HL-60/S4 (cell line): Measurements from ENCODE around the gene RRN3.
"Not testable (repeated sequence)": the region's sequence is repeated elsewhere in the genome, so short reads cannot be mapped to it uniquely, and the experiment has no call there.

Experiments
- in situ Hi-C: fragments of 300-500 bp; cut with MboI; formaldehyde crosslinking; loops from 2 replicates; pipeline ENCODE4 v1.14.3; 2022; ENCODE audit warnings: low sequenced_read_pairs

RRN3 gene

DNA sequence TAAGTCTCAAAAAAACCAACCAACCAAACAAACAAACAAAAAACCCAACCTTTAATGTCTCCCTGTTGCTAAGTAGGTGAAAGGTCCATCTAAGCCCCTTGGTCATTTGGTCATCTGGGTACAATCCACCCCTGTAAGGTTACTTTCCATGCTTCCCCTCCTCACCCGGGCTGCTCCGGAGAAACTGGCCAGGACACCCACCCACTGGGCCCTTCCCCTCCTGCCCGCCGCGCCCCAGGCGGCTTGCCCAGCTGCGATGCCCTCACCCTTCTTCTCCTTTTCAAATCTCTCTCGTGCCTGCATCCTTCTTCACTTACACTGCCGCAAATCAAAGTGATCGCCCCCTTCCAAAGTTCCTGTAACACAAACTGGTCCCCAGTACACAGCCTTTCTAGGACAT is 40.2 kb downstream of the RRN3 start:
- in situ Hi-C loops = no loop called here

DNA sequence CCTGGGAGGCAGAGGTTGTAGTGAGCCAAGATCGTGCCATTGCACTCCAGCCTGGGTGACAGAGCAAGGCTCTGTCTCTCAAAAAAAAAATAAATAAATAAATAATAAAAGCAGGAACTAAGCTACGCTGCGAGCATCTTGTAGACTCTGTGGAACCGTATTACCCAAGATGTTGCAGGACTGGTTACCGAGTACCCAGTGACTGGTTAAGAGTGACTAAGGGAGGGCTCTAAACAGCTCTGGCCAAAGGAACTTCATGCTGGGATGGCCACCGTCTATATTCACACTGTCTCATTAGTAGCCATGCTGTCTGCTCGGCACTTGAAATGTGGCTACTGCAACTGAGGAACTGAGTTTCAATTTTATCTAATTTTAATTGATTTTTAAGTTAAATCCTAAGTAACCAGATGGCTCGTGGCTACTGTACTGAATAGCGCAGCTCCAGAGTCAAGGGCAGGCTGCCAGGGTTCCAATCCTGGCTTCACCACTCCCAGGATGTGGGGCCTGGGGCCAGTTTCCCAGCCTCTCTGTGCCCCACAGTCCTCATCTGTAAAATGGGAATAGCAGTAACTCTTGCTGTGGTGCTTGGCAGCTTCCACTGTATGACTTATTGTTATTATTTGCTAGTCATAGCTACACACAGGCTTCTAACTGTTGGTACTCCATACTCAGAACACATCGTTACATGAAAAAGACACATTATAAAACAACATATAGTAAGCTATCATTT is 41.2 kb downstream of the RRN3 start:
- in situ Hi-C loops = no loop called here

DNA sequence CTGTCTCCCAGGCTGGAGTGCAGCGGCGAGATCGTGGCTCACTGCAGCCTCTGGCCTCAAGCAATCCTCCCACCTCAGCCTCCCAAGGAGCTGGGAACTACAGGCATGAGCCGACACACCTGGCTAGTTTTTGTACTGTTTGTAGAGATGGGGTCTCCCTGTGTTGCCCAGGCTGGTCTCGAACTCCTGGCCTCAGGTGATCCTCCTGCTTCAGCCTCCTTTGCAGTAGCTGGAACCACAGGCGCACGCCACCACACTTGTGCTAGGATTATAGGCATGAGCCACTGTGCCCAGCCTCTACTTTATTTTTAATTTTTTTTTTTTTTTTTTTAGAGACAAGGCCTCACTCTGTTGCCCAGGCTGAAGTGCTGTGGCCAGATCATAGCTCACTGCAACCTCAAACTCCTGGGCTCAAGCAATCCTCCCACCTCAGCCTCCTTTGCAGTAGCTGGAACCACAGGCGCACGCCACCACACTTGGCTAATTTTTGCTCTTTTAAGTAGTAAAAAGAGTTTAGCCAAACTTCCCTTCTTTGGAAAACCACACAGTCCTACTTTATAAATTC is 42.6 kb downstream of the RRN3 start:
- in situ Hi-C loops = no loop called here

DNA sequence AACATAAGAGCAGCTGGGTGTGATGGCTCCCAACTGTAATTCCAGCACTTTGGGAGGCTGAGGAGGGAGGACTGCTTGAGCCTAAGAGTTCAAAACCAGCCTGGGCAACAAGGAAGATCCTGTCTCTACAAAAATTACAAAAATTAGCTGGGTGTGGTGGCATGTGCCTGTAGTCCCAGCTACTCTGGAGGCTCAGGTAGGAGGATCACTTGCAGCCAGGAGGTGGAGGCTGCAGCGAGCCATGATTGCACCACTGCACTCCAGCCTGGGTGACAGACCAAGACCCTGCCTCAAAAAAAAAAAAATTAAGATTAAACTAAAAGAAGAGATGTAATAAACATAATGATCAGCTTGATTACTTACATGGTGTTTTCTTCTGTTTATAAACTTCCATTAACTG is 43.6 kb downstream of the RRN3 start:
- in situ Hi-C loops = not testable (repeated sequence)

DNA sequence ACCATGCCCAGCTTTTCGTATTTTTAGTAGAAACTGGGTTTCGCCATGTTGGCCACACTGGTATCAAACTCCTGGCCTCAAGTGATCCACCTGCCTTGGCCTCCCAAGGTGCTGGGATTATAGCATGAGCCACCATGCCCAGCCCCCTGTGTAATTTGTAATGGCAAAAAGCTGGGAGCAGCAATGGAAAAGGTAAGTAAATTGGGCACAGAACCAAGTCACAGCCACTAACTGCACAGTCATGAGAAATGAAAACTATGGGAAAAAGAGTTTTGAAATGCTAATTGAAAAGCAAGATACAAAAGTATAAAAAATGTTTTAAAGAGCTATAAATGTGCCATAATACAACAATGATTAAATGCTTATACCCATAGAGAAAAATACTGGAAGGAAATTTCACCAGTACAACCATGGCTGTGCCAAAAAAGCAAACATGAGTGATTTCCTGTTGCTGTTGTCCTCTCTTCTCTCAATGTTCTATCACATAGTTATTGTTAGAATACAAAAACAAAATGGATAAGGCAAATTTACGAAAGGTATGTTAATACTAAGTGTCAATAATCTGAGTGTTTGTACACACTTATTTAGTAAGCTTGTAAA is 44.4 kb downstream of the RRN3 start:
- in situ Hi-C loops = no loop called here

DNA sequence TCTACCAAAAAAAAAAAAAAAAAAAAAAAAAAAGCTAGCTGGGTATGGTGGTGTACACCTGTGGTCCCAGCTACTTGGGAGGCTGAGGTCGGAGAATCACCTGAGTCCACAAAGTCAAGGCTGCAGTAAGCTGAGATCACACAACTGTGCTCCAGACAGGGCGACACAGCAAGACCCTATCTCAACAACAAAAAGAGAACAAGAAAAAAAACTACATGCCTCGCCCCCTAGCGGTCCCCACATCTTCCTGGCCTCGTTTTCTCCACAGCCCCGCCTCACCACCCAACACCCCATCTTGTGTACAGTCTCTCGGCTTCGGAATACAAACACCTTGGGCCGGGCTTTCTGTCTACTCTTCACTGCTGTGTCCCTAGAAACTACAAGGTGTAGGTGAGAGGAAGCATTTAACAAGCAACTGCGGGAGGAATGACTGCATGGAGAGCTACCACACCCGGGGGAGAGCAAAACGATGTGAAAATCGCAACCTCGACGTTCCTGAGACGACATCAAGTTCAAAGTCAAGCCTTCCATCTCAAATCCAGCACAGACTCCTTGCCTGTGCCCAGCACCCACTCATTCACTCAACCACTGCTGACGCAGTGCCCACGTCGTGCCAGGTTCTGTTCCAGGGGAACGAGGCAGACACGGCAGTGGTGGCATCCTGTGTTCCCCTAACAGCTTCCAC is 47.2 kb downstream of the RRN3 start:
- in situ Hi-C loops = no loop called here

DNA sequence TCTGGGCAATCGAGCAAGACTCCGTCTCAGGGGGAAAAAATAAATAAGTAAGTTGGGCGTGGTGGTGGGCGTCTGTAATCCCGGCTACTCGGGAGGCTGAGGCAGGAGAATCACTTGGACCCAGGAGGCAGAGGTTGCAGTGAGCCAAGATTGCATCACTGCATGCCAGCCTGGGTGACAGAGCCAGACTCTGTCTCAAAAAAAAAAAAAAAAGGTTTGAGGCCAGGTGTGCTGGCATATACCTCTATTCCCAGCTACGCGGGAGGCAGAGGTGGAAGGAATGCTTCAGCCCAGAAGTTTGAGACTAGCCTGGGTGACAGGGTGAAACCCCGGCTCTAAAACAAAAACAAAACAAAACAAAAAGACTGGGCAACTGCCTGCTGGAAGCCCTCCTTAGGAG is 48.8 kb downstream of the RRN3 start:
- in situ Hi-C loops = not testable (repeated sequence)

DNA sequence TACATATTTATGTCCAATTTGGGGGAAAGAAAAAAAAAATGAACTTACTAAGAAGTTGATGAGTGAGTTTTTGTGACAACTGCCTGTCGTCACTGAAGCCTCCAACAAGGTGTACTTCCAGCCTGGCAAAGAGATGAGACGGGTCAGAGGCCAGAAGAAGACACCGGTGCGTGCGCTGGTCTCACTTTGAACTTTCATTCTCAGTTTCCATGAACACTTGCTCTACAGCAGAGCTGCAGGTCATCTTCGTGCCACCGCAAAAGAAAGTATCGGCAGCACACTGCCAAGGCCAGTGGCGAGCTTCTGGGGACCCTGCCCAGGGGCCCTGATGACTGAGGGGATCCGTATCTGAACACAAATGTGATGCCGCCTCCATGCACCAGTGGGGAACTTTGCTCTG is 49.8 kb downstream of the RRN3 start:
- in situ Hi-C loops = no loop called here

DNA sequence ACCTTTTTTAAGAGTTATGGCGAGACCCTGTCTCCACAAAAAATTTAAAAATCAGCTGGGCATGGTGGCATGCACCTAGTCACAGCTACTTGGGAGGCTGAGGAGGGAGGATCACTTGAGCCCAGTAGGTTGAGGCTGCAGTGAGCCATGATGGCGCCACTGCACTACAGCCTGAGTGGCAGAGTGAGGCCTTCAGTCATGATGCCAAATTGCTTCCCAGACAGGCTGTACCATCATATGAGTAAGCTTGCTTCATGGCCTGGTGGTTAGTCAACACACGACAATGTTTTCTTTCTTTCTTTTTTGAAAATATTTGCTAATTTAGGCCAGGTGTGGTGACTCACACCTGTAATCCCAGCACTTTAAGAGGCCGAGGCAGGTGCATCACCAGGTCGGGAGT is 50.7 kb downstream of the RRN3 start:
- in situ Hi-C loops = no loop called here

DNA sequence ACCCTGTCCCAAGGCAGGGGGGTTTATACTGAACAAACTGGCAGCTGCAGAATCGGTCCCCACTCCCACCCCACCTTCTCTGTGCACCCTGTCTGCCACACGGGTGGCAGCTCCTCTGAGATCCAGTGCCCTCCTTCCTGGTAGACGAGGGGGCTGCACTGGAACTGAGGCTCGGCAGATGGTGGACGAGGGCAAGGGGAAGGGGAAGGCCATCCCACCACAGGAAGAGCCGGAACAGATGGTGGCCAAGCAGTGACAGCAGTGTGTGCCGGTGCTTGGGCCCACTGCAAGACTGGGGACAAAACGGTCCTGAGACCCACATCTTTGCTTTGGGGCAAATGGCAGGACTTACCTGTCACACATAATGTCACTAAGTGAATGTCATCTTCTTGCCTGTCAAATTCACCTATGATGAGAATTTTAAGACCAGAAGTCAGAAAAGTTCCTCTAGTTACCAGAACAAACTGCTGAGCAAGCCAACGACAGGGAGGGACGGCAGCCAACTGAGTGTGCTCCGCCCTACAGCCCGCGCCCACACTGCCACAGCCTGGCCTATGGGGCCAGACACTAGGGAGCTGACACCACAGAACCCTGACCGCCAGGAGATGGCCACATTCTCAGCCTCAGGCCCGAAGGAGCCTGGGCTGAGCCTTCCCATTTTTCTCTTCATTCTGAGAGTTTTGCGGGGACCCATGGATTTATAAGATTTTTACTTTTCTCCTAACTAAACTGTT is 52.6 kb downstream of the RRN3 start:
- in situ Hi-C loops = no loop called here

DNA sequence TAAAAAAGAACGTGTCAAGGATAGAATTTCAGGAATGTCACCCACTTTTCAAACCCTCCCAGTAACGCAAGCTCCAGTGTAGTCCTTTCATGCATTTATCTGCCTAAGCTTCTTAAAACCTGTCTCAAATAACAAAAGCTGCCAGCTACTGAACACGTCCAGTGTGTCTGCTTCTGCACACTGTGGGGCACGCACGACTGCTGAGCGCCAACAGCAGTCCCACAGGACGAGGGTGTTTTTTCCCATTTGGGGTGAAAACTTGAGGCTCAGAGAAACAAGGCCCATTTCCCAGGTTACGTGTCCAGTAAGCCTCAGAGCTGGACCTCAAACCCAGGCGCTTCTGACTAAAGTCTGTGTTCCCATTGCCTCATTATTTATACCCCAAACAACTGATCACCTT is 55.4 kb downstream of the RRN3 start:
- in situ Hi-C loops = no loop called here

DNA sequence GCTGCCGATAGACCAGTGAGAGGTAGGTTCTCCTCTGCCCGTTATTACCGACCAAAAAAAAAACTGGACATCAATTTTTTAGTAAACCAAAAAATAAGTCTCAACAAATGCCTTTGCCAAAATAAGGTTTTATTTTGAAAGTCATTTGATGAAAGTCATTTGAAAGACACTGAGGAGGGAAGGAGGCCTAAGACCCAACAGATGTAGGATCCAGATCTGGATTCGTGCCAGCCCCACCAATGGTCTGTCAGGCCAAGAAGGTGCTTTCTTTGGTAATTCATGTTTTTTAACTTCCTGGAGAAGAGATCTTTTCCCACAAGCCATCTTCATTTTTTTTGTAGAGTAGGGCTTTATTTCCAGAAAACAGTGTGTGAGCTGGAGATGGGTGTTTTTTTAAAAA is 56.3 kb downstream of the RRN3 start:
- in situ Hi-C loops = no loop called here

DNA sequence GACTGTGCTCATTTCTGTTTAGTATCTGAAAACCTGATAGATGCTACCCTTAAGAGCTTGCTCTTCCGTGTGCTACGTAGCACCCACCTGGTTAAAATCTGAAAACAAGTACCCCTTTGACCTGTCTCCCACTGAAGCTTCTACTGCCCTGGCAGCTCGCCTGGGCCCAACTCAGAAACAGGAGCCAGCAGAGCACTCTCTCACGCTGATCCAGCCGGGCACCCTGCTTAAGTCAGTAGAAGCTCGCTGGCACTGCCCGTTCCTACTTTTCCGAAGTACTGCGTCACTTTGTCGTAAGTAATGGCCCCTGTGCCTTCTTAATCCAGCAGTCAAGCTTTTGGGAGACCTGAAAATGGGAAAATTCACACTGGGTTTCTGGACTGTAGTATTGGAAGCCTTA is 57.1 kb downstream of the RRN3 start:
- in situ Hi-C loops = no loop called here

DNA sequence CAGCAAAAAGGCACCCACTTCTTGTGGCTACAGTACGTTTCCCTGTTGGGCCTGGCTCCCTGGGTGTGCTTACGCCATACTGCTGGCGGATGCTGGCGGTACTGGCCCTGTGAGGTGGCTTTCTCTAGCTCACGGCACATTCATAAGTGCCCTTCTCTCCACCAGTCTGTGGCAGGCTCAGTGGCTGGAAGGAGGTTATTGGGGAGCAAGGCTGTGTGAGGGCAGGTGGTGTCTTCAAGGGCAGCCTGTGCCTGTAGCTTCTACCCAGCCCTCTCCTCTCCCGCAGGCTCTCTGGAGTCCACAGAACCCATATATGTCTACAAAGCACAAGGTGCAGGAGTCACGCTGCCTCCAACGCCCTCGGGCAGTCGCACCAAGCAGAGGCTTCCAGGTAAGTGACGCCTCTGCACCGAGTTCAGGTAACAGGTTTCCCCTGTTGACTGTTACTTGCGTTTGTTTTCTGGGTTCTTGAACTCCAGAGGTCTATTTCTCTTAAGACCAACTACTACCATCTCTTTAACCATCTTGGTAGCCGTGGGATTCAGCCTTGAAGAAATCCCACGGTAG is 58.8 kb downstream of the RRN3 start:
- in situ Hi-C loops = no loop called here

DNA sequence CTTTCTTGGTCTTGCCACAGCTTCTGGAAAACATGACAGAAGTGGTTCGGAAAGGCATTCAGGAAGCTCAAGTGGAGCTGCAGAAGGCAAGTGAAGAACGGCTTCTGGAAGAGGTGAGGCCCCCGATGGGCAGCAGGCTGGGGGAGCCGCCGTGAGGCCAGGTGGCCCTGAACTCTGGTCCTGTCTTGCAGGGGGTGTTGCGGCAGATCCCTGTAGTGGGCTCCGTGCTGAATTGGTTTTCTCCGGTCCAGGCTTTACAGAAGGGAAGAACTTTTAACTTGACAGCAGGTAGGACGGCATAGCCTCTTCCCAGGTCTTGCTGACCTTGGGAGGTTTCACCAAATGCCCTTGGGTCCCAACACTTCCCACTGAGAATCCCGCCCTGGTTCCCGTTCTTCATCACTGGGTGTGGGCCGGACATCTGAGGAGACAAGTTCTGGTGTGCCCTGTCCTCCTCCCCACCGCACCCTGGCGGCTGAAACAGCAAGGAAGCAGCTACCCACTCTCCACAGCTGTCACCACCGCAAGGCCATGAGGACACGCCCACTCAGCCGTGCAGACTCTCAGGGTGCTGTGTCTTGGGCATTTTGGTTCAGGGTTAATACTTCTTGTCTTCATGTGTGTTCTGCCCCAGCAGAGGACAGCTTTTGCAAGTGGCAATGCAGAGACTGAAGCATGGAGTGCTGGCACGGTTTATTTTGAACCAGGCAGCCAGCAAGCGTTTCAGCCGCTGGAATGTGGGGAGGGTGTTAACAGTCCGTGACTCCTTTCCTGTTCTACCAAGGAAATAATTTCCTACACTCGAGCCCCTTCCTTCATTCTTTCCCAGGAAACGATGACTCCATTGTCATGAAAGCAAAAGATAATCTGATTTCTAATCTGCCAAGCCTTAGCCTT is 59.6 kb downstream of the RRN3 start:
- in situ Hi-C loops = no loop called here

DNA sequence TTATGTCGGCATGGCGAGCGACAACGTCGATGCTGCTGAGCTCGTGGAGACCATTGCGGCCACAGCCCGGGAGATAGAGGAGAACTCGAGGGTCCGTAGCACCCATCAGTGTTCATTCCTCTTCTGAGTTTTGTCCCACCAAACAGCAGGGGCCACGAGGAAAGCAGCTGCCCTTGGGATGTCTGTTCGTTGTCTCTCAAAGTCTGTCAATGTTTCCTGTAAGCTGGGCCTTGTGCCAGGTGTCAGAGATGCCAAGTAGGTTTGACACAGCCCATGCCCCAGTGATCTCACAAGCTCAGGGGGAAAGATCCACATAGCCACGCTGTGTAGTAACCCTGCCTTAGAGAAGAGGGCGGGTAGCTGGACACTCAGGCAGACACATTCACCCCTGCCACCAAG is 60.8 kb downstream of the RRN3 start:
- in situ Hi-C loops = no loop called here

DNA sequence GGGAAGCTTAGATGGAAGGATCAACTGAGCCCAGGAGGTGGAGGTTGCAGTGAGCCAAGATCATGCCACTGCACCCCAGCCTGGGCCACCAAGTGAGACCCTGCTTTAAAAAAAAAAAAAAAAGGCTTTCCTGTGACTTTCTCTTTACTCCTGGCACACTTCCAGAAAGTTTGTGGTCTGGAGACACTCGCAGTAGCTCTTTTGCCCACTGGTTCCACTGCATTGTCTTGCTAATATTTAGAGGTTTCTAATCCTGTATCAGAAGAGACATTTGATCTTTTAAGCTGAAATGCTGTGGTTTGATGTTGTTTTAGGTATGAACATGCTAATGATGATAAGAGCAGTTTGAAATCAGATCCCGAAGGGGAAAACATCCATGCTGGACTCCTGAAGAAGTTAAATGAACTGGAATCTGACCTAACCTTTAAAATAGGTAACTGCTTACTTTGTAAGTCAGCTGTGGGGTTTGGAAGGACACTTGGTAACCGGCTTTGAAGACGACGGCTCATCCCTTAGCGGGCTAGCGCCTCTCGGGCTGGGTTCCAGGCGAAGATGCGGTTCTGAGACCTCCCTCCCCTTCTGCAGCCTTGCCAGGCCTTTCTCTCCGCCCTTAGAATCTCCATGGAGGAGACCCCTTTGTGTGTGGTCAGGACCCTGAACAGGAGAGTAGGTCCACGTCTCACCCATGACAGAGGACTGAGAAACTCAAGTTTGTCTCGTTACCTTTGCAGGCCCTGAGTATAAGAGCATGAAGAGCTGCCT is 61.3 kb downstream of the RRN3 start:
- in situ Hi-C loops = no loop called here

DNA sequence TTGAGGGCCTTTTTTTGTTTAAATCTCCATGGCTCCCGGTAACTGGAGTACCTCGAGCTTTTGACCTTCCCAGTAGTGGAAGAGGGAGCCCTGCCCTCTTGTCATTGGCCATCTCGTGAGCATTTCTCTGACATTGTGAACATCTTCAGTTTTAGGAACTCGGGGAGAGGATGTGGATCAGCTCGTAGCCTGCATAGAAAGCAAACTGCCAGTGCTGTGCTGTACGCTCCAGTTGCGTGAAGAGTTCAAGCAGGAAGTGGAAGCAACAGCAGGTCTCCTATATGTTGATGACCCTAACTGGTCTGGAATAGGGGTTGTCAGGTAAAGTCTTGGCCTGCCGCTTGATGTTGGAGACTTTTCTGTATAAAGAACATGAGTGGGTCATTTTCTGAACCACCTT is 62.5 kb downstream of the RRN3 start:
- in situ Hi-C loops = no loop called here

DNA sequence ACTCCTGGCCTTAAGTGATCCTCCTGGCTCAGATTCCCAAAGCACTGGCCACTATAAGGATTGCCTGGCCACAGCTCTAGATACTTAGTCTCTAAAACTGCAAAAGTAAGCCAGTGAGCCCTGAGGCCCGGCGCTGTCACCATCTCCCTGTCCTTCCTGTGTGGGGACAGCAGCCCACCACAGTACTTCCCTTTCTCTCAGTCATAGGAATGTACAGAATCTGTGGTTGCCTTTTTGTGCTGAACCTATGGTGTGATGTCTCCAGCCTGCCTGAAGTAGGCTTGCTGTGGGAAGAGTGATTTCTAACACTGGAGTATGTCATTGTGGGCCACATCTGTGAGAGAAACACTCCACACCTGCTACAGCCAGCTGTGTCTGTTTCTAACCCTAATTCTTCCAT is 62.9 kb downstream of the RRN3 start:
- in situ Hi-C loops = no loop called here
